Activated CD8-positive, alpha-beta memory T cell treated with anti-CD3 and anti-CD28 coated beads, Interleukin-2, amount 50 U/mL, for 4 hours (primary cell): Measurements from ENCODE around the gene ABO.
"Not testable (repeated sequence)": the region's sequence is repeated elsewhere in the genome, so short reads cannot be mapped to it uniquely, and the experiment has no call there.

Source experiments
- DNase-seq: peaks from one replicate; pipeline ENCODE4 v3.0.0-alpha.2; 2020

ABO gene

DNA sequence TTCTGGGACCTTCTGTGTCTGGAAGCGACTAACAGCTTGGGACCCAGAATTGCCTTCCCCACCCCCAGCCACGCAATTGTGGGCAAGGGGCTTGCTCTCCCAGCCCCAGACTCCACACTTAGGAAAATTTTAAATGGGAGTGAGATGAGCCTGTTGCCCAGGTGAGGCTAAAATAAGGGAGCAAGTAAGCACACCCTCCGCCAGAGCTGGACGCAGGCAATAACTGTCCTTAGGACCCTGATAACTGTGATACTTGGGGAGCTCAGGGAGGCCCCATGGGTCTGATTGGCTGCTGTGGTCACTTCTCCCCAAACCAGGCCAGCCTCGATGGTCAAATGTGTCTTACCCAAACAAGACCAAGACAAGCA lies 13.3 kb downstream of the ABO start:
- no peak for DNase-seq

DNA sequence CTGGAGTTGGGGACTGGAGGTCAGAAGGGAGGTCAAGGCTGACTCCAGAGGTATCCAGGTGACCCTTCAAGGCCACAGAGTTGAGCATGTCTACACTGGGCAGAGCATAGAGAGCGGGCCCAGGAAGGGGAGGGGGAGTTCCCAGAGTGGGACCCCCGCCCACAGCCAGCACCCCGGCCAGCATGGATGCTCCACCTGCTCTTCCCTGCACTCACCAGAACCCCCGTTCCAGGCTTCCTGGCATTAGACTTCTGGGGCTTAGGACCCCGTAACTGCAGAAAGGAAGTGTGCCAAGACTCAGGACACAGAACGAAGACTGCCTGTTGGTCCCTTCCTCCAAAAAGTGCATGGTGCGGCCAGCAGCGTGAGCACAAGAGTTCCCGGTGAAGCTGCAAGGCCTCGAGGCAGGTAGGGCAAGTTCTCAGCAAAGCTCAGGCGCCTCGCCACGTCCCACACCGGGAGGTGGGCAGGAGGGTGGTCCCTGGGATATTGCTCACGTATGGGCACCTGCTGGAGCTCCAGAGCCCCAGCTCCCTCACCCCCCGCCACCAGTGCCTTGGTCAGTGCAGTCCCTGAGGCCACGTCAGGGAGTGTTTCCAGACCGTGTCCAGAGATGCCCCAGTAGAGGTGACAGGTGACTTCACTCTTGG lies 13.8 kb downstream of the ABO start:
- no peak for DNase-seq

DNA sequence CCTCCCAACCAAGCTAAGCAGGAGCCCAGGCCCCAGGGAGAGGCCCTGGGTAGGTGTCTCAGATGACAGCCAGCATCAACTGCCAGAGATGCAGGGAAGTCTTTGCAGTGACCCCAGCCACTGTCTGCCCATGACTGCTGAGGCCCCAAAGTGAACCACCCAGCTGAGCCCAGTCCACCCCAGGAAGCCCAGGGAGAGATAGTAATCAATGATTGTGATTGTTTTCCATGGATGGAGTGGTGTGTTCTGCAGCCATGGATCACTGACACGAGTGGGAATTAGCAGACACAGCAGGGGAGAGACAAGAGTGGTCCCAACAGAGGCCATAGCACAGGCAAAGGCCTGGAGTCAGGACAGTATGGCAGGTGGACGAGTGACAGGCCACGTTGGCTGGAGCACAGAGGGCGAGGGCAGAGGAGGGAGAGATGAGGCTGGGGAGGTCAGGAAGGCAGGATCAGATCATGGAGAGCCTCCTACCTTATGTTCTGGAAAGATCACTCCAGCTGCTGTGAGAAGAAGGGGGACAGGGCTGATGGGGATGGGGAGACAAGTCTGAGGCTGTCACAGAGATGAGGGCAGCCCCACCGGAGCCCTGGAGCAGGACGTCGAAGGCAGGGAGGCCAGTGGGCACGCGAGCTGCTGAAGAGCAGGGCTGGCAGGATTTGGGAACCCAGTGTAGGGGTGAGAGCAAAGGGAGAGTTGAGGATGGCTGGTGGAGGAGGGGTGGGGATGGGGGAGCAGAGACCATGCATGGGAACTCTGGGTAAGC lies 14.5 kb downstream of the ABO start:
- DNase-seq, result no peak

DNA sequence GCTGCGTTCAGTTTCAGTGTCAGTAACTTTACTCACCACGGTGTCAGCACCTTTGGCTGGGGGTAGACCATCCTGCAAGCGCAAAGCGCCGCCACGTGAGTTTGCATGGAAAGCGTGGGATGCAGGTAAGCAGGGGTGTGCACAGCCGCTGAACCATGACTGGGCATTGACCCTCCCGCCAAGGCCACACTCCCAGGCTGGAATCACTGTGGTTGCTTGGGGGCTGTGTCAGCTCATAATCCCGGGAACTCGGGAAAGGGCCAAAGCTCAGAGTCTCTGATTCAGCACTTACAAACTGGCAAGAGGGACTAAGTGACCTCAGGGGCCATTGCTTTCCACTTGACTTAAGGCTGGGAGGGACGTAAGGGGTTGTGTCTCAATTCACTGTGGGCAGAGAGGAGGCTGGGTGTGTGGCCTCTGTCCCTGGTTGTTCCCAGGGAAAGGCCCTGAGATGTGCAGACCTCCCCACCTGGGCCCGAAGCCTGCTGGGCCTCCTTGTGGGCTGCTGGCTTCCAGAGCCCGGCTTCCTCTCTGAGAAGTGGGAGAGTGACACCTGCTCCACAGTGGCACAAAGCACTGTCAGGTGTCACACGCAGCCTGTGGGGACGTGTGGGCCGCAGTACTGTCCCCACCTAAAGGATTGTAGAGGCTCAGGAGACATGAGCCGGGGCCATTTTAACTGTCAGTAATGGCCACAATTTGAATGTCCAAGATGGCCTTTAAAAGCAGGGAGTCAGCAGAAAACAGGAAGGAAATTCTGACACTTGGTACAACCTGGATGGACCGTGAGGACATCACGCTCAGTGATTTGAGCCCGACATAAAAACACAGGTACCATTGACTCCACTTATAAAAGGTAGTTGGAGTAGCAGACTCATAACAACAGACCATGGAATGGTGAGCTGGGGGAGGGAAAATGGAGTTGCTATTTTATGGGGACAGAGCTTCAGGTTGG lies 16.7 kb downstream of the ABO start:
- no peak for DNase-seq

DNA sequence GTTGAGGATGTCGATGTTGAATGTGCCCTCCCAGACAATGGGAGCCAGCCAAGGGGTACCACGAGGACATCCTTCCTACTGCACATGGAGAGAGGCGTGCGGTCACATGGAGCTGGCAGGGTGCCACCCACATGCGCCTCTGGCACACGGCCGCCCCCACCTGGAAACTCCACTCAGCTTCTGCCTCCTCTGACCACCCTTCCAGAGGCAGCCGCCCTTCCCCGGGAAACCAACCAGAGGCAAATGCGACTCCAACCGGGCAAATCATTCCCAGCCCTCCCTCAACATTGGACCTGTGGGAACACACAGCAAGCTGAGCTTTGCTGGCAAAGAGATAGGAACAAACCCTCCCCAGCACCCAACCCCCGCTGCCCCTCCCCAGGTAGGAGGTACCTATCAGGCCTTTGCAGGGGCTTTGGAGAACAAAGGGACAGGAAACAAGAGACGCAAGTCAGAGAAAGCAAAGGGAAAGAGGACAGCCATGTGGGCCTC lies 17.5 kb downstream of the ABO start:
- no peak for DNase-seq

DNA sequence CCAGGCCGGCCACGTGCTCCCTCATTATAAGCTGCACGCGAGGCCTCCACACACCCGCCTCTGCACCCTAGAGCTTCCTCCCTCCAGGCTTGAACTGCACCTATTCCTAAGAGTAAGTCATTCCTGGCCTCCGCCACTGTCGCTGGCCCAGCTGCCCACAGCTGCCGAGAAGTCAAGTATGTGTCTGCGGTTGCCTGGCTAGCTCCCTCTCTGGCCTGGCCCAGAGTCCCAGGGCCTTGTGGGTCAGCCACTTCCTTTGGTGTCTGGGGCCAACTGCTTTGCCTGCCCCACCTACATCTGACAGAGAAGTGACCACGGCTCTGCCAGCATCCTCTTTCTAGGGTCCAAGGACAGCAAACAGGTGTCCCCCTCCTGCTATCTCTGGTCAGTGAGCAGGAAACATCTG lies 18.3 kb downstream of the ABO start:
- no peak for DNase-seq

DNA sequence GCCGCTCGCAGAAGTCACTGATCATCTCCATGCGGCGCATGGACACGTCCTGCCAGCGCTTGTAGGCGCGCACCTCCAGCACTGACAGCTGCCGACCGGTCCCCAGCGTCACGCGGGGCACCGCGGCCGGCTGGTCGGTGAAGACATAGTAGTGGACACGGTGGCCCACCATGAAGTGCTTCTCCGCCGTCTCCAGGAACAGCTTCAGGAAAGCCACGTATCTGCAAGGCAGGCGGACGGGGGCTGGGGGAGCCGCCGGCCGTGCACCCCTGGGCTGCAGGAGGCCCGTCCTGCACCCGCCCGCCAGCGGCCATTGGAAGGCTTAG lies 18.9 kb downstream of the ABO start:
- no peak for DNase-seq

DNA sequence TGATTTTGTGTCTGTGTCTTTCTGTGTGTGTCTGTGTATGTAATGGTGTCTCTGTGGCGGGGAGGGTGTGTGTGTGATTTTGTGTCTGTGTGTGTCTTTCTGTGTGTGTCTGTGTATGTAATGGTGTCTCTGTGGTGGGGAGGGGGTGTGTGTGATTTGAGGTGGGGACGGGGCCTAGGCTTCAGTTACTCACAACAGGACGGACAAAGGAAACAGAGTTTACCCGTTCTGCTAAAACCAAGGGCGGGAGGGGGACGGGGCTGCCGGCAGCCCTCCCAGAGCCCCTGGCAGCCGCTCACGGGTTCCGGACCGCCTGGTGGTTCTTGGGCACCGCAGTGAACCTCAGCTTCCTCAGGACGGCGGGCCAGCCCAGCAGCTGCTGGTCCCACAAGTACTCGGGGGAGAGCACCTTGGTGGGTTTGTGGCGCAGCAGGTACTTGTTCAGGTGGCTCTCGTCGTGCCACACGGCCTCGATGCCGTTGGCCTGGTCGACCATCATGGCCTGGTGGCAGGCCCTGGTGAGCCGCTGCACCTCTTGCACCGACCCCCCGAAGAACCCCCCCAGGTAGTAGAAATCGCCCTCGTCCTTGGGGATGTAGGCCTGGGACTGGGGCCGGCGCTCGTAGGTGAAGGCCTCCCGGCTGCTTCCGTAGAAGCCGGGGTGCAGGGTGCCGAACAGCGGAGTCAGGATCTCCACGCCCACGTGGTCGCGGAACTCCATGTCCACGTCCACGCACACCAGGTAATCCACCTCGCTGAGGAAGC lies 19.4 kb downstream of the ABO start:
- no peak for DNase-seq

DNA sequence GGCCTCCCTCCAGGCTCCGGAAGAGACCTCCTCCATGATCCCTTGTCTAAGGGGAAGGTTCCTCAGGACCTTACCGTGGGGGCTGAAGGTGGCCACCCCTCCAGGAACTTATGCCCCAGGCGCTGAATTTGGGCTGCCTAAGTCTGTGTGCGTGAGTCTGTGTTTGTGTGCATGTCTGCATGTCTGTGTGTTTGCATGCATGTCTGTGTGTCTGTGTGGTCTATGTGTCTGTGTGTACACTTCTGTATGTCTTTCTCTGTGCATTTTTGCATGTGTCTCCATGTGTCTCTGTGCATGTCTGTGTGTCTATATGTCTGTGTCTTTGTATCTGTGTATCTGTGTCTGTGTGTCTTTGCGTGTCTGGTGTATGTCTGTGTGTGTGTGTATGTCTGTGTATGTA lies 20.5 kb downstream of the ABO start:
- no peak for DNase-seq

DNA sequence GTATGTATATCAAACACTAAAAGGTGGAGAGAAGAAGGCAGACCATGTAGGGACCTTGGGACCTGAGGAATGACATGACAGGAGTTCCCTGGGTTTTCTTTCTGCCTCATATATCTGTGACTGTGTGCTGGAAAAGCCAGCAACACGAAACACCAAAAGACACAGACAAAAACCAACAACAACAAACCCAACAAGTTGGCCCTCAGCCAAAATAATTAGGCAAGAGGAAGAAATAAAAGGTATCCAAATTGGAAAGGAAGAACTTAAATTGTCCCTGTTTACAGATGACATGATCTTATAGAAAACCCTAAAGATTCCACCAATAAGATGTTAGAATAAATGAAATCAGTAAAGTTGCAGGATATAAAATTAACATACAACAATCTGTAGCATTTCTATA lies 21.7 kb downstream of the ABO start:
- DNase-seq, result no peak

DNA sequence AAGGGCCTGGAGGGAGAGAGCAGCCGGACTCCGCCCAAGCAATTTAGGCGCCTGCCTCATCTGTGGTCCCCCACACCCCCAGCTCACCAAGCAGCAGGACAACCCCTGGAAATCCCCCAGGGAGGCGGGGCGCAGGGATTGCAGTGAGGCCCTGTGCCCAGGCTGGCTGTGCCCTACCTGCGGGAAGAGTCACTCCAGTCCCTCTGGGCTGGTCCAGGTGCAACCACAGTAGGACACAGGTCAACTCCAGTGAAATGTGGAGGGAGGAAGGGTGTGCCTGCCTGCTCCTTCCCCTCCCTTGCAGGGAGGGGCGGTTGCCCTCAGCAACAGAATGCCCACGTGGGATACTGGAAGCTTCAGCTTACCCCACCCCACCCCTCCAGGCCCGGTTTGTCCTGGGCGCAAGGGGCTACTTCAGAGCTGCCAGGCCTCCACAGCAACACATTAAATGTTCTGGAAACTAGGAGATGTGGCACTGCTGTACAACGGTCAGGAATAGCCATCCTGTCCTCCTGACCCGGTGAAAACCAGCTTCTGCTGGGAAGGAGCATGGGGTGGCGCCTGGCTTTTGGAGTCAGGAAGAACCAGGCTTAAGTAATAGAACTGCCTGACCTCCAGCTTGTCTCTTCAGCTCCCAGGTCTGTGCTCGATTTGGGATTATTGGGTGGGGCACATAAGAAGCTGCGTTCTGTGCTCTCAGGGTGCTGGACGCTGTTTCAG lies 22.5 kb downstream of the ABO start:
- DNase-seq, result no peak

DNA sequence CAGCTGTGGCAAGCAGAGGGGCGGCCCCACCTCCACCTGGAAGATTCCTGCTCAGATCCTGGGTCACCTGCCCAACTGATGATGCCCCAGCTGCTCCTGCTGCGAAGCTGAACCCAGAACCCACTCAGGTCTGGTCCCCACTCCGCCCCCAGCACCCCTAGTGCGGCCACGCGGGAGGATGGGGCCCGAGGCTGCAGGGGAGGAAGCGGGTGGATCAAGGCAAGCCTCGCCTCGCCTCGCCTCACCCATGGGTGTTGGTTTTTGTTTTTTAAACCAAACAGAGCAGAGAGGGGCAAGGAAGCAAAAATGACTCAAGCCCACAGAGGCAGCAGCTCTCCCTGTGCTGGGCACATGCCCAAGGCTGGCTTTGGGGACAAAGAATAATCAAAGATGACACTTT lies 23.2 kb downstream of the ABO start:
- no peak for DNase-seq

DNA sequence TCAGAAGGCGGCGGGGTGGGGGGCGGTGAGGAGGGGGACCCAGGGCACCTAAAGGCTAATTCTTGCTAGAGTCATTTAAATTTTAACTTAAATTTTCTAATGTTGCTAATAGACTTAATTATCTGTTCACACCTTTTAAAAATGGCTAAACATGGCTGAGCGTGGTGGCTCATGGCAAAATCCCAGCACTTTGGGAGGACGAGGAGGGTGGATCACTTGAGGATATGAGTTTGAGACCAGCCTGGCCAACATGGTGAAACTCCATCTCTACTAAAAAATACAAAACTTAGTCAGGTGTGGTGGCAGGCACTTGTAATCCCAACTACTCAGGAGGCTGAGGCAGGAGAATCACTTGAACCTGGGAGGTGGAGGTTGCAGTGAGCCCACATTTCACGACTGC lies 23.8 kb downstream of the ABO start:
- DNase-seq, result not testable (repeated sequence)

DNA sequence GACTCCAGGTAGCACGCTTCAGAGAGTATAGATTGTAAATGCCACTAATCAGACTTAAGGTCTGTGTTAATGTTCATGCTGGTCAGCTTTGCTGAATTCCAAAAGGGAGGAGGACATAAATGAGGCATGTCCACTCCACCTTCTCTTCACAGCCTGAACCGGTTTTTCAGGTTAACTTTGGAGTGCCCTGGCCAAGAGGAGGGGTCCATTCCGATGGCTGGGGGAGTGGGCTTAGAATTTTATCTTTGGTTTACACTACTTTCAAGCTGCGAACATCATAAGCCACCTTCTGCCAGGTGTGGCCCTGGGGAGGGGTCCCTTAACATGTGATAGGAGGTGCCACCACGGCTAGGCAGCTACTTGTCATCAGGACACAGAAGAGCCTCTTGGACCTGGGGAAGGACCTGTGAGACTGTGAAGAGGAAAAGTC lies 24.2 kb downstream of the ABO start:
- no peak for DNase-seq

DNA sequence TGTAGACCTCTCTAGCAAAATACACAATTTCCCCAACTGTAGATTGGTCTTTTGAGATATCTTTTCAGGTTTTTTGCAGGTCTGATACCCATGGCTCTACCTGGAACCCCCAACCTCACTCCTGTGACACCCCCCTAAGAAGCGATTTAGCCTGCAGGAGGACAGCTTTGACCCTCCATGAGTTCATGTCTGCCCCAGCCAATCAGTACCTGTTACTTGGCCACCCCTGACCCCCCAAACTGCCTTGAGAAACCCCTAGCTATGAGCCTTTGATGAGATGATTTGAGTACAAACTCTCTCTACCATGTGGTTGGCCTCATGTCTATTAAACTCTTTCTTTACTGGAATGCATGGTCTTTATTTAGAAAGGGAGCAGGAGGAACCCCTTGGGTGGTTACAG lies 25.7 kb downstream of the ABO start:
- no peak for DNase-seq

DNA sequence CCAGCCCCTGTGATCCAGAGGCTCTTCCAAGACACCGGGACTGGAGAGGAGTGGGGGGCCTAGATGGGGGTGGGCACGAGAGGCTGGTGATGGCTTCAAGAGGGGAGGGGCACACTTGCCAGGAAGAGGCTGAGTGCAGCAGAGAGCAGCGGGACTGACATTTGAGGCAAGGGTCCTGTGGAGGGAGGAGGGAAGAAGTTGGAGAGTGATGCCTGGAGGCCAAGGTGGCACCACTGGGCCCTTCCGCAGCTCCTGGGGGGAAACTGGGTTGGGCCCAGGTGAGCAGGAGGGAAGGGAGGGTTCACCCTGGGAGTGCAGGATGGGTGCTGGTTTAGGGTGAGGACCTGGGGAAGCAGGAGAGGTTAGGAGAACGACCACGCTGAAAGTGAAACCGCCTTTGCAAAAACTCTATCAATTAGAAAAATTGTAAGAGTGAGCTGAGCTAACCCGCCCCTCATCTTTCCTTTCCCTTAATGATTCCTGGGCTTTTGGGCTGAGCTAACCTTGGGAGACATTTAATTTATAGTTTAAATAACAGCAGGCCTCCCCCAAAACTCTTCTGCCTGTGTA lies 26.2 kb downstream of the ABO start:
- no peak for DNase-seq

DNA sequence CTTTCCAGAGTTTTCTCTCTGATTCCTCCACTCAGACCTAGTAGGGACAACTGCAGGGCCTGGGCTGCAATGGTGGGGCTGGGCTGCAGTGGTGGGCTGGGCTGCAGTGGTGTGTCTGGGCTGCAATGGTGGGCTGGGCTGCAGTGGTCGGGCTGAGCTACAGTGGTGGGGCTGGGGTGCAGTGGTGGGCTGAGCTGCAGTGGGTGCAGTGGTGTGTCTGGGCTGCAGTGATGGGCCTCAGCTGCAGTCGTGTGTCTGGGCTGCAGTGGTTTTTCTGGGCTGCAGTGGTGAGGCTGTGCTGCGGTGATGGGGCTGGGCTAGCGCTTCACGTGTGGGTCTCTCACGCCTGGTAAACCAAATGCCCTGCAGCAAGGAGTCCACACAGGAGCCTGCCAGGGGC lies 27.4 kb downstream of the ABO start:
- DNase-seq, result no peak

DNA sequence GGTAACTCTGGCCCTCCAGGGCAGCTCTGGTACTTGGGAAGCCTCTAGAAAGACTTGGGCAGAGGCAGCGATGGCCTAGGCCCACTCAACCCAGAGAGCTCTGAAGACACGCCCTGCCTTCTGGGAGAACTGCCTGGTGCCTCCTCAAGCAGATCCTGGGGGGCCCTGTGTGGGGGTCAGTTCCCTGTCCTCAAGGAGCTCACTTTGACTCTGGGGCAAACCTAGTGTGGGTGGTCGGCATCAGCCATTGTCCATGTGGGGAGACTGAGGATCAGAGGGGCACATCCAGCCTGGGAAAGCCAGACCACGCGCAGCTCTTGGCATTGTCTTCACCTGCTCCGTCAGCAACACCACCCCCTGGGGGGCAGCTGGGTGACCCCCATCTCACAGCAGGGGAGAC lies 28.0 kb downstream of the ABO start:
- DNase-seq, result no peak

DNA sequence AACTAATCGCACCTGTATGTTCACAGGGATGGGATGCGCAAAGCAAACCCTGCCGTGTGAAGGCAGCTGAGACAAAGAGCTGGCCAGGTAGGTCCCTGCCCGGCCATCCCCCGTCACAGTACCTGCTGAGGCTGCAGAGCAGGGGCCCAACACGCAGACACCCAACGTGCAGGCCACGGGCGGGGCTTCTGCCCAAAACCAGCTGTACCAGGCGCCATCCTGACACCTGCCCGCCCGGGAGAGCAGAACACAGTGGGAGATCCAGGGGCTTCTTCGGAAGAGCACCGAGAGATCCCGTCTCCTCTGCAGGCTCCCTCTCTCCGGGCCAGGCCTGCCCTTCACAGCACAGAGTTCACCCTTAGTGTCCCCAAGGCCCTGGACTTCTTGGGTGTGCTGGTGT lies 28.4 kb downstream of the ABO start:
- no peak for DNase-seq

DNA sequence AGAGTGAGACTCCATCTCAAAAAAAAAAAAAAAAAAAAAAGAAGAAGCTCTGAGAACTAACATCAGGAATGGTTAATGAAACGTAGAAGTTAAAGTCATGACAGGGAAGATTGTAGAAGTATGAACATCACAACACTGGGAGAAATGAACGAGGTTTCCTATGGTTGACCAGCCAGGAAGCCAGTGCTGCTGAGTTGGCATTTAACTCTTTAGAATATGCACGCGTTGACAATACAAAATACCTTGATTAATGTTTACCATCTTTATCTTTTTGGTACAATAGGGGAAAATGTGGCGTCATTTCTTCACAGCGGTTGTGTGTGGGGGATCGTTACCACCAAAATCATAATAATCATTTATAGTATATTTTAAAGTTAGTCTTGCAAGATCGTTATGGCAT lies 32.0 kb downstream of the ABO start:
- DNase-seq, result no peak

DNA sequence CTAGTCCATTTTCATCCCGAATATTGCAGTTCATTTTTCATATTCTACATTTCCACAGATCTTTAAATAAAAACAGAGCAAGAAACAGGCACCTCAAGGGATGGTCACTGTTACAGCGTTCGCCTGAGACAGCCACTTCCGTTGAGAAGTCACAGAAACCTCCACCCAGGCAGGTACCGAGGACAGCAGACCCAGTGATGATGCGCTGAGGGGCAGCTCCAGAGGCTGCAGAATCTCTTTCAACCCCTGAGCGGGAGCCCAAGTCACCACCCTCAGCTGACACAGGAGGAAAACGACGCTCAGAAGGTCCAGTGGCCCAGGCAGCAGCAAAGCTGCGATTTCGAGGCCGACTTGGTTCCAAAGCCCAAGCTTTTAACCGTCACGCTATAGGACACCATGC lies 32.8 kb downstream of the ABO start:
- DNase-seq, result no peak

DNA sequence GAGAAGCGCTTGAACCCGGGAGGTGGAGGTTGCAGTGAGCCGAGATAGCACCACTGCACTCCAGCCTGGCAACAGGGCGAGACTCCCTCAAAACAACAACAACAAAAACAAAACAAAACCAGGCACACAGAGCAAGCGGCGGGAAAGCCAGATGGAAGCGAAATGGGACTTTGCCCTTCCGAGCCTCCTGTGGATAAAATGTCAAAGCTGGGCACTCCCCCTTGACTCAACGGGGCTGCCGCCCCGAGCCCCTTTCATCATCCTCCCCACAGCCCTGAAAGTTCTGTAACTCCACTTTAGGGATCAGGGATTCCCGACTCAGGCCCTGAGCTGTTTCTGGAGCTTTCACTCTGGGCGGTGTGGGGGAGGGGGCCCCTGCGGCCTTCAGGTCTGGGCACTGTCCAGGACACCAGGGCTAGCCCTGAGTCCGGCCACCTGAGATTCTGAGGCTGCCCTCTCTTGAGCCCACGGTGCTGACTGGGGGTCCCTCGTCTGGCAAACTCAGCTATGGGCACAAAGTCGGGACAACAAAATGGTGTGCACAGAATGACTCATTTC lies 35.4 kb downstream of the ABO start:
- no peak for DNase-seq
